Stimulated activated CD4-positive, alpha-beta T cell treated with anti-CD3 and anti-CD28 coated beads, Interleukin-2, amount 100 ng/mL, for 24 hours (primary cell): Measurements from ENCODE around the gene RPP14.

Experiments
- DNase-seq, 2 donors: peaks; one replicate each; pipeline ENCODE4 v3.0.0-alpha.2; 2020

RPP14 gene

GRCh38 chr3:58358808-58359207, 52.8 kb downstream of the RPP14 start:
- no peak for DNase-seq

DNA sequence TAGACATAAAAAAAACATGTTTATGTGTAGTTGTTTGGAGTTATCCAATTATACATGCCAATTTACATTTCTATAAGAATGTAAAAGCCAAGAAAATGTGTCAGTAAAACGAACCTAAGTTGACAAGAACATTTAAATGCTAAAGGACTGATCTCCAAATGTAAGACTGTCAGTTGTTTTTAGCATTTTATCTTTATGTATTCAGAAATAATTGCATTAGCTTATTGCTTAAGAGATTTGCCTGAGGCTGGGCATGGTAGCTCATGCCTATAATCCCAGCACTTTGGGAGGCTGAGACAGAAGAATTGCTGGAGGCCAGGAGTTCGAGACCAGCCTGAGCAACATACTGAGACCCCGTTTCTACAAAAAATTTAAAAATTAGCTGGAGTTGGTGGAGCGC, 53.6 kb downstream of the RPP14 start:
- no peak for DNase-seq

DNA sequence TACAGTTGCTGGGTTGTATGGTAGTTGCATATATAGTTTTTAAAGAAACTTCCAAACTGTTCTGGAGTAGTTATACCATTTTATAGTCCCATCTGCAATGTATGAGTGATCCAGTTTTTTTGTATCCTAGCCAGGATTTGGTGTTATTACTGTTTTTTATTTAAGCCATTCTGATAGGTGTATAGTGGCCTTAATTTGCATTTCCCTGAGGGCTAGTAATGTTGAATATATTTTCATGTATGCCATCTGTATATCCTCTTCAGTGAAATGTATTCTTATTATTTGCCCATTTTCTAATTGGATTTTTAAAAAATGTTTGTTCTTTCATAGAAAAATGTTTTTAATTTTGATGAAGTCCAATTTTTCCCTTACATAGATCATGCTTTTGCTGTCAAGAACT, 55.8 kb downstream of the RPP14 start:
- no peak for DNase-seq

DNA sequence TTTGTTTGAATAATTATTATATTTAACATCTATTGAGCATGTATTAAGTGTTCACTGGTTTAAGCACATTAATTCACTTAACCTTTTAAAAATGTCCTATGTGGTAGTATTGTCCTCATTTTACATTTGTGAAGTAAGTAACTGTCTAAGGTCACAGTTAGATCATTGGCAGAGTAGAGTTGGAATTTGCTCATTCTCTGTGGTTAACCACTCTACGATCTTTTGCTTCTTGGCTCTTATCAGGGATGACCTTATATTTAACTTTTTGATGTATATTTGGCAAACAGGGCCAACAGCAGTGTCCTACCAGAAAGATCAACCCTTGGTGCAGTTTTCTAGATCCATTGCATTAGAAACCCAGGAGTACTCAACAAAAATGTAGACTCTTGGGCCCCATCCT, 60.7 kb downstream of the RPP14 start:
- DNase-seq = no peak

DNA sequence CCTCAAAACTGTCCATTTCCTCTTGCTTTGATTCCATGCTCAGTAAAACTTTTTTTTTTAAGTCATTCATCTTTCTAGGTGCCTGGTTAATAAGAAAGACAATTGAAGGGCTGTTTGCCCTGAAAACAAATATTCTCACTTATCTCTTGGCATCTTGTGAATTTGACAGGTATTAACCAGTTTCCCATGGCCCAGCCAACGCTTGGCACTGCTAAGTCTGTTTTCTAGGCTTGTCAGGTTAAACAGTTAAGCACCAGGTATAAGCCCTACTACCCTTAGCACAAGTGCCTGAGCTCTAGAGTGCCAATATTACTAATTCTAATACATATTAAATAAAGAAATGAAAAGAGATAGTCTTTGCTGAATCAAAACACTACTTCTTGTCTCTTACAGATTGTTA, 63.0 kb downstream of the RPP14 start:
- no peak for DNase-seq
